Neural progenitor cell (in vitro differentiated cells): ENCODE measurements around the gene PHF3. TPM values are rescaled to one million over a fixed set of nuclear protein-coding genes. Genes with fewer than 3 reads are reported as not detected.
"Not testable (repeated sequence)": the region's sequence is repeated elsewhere in the genome, so short reads cannot be mapped to it uniquely, and the experiment has no call there.

Experiments used
- DNase-seq: peaks from one replicate; pipeline ENCODE4 v3.0.0-alpha.2; 2016; ENCODE audit warnings: low spot score
- H2AFZ ChIP-seq: fragments of 200-600 bp; sonication (generic); replicated peaks from 2 replicates; pipeline ENCODE4 v1.6.1; 2016; ENCODE audit warnings: antibody characterized with exemption
- H3F3A ChIP-seq: fragments of 200-600 bp; sonication (generic); 2 replicates; pipeline ENCODE4 v1.6.1; 2016; ENCODE audit warnings: antibody characterized with exemption, low read depth
- H3K27ac ChIP-seq: fragments of 200-600 bp; sonication (generic); 2 replicates; pipeline ENCODE4 v1.5.1; 2016; ENCODE audit warnings: mild to moderate bottlenecking
- H3K27me3 ChIP-seq: fragments of 200-600 bp; sonication (generic); 2 replicates; pipeline ENCODE4 v1.6.1; 2016; ENCODE audit warnings: mild to moderate bottlenecking, moderate library complexity
- H3K36me3 ChIP-seq: fragments of 200-600 bp; sonication (generic); 2 replicates; pipeline ENCODE4 v1.5.1; 2016
- H3K4me1 ChIP-seq: fragments of 200-600 bp; sonication (generic); 2 replicates; pipeline ENCODE4 v1.6.1; 2016; ENCODE audit warnings: mixed run types
- H3K4me2 ChIP-seq: fragments of 200-600 bp; sonication (generic); 2 replicates; pipeline ENCODE4 v1.6.1; 2016
- H3K4me3 ChIP-seq: fragments of 200-600 bp; sonication (generic); 2 replicates; pipeline ENCODE4 v1.5.1; 2016
- H3K79me2 ChIP-seq: fragments of 200-600 bp; sonication (generic); 2 replicates; pipeline ENCODE4 v1.6.1; 2016; ENCODE audit warnings: low read depth
- H3K9ac ChIP-seq: fragments of 200-600 bp; sonication (generic); 2 replicates; pipeline ENCODE4 v1.6.1; 2016
- H3K9me3 ChIP-seq: fragments of 200-600 bp; sonication (generic); 2 replicates; pipeline ENCODE4 v1.5.1; 2016; ENCODE audit warnings: low read depth
- H4K20me1 ChIP-seq: fragments of 200-600 bp; sonication (generic); 2 replicates; pipeline ENCODE4 v1.6.1; 2016; ENCODE audit warnings: low read depth
- H3K27ac Mint-ChIP-seq: 3 replicates; pipeline ENCODE4 v1.8.0; 2021; ENCODE audit warnings: mixed read lengths
- H3K27me3 Mint-ChIP-seq: 2 replicates; pipeline ENCODE4 v1.8.0; 2022; ENCODE audit warnings: low read depth, mild to moderate bottlenecking, inconsistent platforms, moderate library complexity, mixed read lengths; ENCODE audit not compliant: insufficient read depth
- H3K36me3 Mint-ChIP-seq: 3 replicates; pipeline ENCODE4 v1.8.0; 2021; ENCODE audit warnings: mixed read lengths
- H3K4me1 Mint-ChIP-seq: 3 replicates; pipeline ENCODE4 v1.8.0; 2021; ENCODE audit warnings: mixed read lengths
- H3K4me3 Mint-ChIP-seq: 3 replicates; pipeline ENCODE4 v1.8.0; 2021; ENCODE audit warnings: mild to moderate bottlenecking, moderate library complexity, mixed read lengths
- H3K9me3 Mint-ChIP-seq: 3 replicates; pipeline ENCODE4 v1.8.0; 2020; ENCODE audit warnings: mixed read lengths
- CTCF ChIP-seq: fragments of 200-600 bp; sonication (generic); IDR thresholded peaks from 2 replicates; pipeline ENCODE4 v1.5.1; 2017; ENCODE audit warnings: antibody characterized with exemption, mild to moderate bottlenecking
- EZH2 ChIP-seq: fragments of 200-600 bp; sonication (generic); IDR thresholded peaks from 2 replicates; pipeline ENCODE4 v1.6.1; 2017; ENCODE audit warnings: antibody characterized with exemption, mild to moderate bottlenecking, moderate library complexity
- EZH2phosphoT487 ChIP-seq: fragments of 200-600 bp; sonication (generic); IDR thresholded peaks from 2 replicates; pipeline ENCODE4 v1.6.1; 2017; ENCODE audit warnings: antibody characterized with exemption
- total RNA-seq: library from RNA; depleted of rRNA; stranded (reverse); fragments of >200 nt; gene quantifications from 2 replicates; pipeline ENCODE4 v1.2.3, GENCODE V29; 2015; ENCODE audit warnings: low replicate concordance

Gene PHF3
- total RNA-seq, 1 donor from 2014 or later, result 100 TPM

- no peaks in the 10 kb centered on the region for H3K36me3 ChIP-seq
- H3K4me2 ChIP-seq, result no peak overlapping the region
Observed at GRCh38 chr6:63732336-63732735, 96.7 kb downstream of the PHF3 start.

GRCh38 chr6:63734923-63735322 is 99.3 kb downstream of the PHF3 start:
- Mint-ChIP-seq H3K27me3 (no peaks in the 10 kb centered on the region), H3K27ac (no peak overlapping the region), H3K4me1 (no peaks in the 10 kb centered on the region), H3K36me3 (no peaks in the 10 kb centered on the region), H3K9me3 (peaks cover 5% of the 10 kb centered on the region), H3K4me3 (no peak overlapping the region)
- H3K36me3 ChIP-seq, result no peaks in the 10 kb centered on the region
- no peaks in the 10 kb centered on the region for H3K79me2 ChIP-seq
- no peak overlapping the region for H3K27ac ChIP-seq
- TF ChIP-seq CTCF, result no peak
- TF ChIP-seq EZH2phosphoT487, result no peak
- no peak for TF ChIP-seq EZH2
- H3K4me1 ChIP-seq, result no peaks in the 10 kb centered on the region
- DNase-seq, result no peak
- no peaks in the 10 kb centered on the region for H3K9me3 ChIP-seq
- no peak overlapping the region for H3K4me3 ChIP-seq
- H3F3A ChIP-seq, result no peaks in the 10 kb centered on the region
- no peaks in the 10 kb centered on the region for H4K20me1 ChIP-seq
- no peak overlapping the region for H3K9ac ChIP-seq
- no peak overlapping the region for H2AFZ ChIP-seq
- no peaks in the 10 kb centered on the region for H3K27me3 ChIP-seq
- no peak overlapping the region for H3K4me2 ChIP-seq

More at GRCh38 chr6:63732336-63732735, 96.7 kb downstream of the PHF3 start:
- Histone ChIP-seq H3K9me3 (no peaks in the 10 kb centered on the region), H4K20me1 (no peaks in the 10 kb centered on the region), H3K9ac (no peak overlapping the region), H2AFZ (no peak overlapping the region), H3K4me1 (no peaks in the 10 kb centered on the region), H3K4me3 (no peak overlapping the region), H3K79me2 (no peaks in the 10 kb centered on the region), H3F3A (no peaks in the 10 kb centered on the region), H3K27me3 (no peaks in the 10 kb centered on the region), H3K27ac (no peak overlapping the region)
- Mint-ChIP-seq H3K4me3 (no peak overlapping the region), H3K9me3 (peaks cover 5% of the 10 kb centered on the region), H3K27me3 (no peaks in the 10 kb centered on the region), H3K27ac (no peak overlapping the region), H3K4me1 (no peaks in the 10 kb centered on the region), H3K36me3 (no peaks in the 10 kb centered on the region)
- TF ChIP-seq CTCF (no peak), EZH2phosphoT487 (no peak), EZH2 (no peak)
- DNase-seq, result no peak

GRCh38 chr6:63738190-63738589 is 102.6 kb downstream of the PHF3 start:
- H3K4me3 Mint-ChIP-seq, DNase-seq, H3K27ac Mint-ChIP-seq, H3K27me3 Mint-ChIP-seq, H2AFZ ChIP-seq, H3K36me3 Mint-ChIP-seq, H3K36me3 ChIP-seq, H3K4me2 ChIP-seq, H3K4me3 ChIP-seq, H3K79me2 ChIP-seq, H4K20me1 ChIP-seq, H3K9ac ChIP-seq, H3K27me3 ChIP-seq, H3K9me3 Mint-ChIP-seq, H3F3A ChIP-seq, H3K27ac ChIP-seq, H3K4me1 Mint-ChIP-seq, H3K4me1 ChIP-seq, H3K9me3 ChIP-seq: not testable (repeated sequence)

- H3K27ac ChIP-seq, result no peak overlapping the region
- no peaks in the 10 kb centered on the region for H3K9me3 ChIP-seq
- H3K27me3 Mint-ChIP-seq, result no peaks in the 10 kb centered on the region
- DNase-seq, result no peak
- TF ChIP-seq EZH2 (no peak), CTCF (no peak), EZH2phosphoT487 (no peak)
- peaks cover 5% of the 10 kb centered on the region for H3K9me3 Mint-ChIP-seq
- no peaks in the 10 kb centered on the region for H3K4me1 Mint-ChIP-seq
- no peaks in the 10 kb centered on the region for H3K36me3 ChIP-seq
- H3K4me1 ChIP-seq, result no peaks in the 10 kb centered on the region
- H2AFZ ChIP-seq, result no peak overlapping the region
- H3K4me3 ChIP-seq, result no peak overlapping the region
- no peaks in the 10 kb centered on the region for H3K27me3 ChIP-seq
- H3K4me3 Mint-ChIP-seq, result no peak overlapping the region
- no peak overlapping the region for H3K9ac ChIP-seq
- no peaks in the 10 kb centered on the region for H3K36me3 Mint-ChIP-seq
- H3K27ac Mint-ChIP-seq, result no peak overlapping the region
- no peaks in the 10 kb centered on the region for H3K79me2 ChIP-seq
- H3F3A ChIP-seq, result no peaks in the 10 kb centered on the region
- H4K20me1 ChIP-seq, result no peaks in the 10 kb centered on the region
- H3K4me2 ChIP-seq, result no peak overlapping the region
Observed at GRCh38 chr6:63739094-63739687, 103.6 kb downstream of the PHF3 start.
